HepG2 (cell line): ENCODE data around the gene MTHFD2. TPM values are rescaled to one million over a fixed set of nuclear protein-coding genes. Genes with fewer than 3 reads are reported as not detected.

Source experiments
- ATAC-seq: fragments of 200-7000 bp; cut with Tn5 transposase; 3 replicates; pipeline ENCODE4 v1.9.1; 2020; ENCODE audit warnings: mild to moderate bottlenecking, moderate library complexity
- BruUV-seq: library from RNA; stranded (reverse); fragments of 400-500 nt; replicated peaks from 2 replicates; lab custom pipeline; 2021; lab: Mats Ljungman, UMichigan
- CTCF ChIA-PET: fragments of 300-600 bp; formaldehyde crosslinking; extraction: SDS; loops from one replicate; lab custom pipeline; 2021; ENCODE audit warnings: low total read pairs, inconsistent platforms, low intra/inter-chr PET ratio; lab: Yijun Ruan, JAX
- POLR2A ChIA-PET: fragments of 350-600 bp; sonication (Branson Sonifier 250); formaldehyde crosslinking; loops from one replicate; lab custom pipeline; 2020; ENCODE audit warnings: antibody characterized with exemption, inconsistent platforms; lab: Yijun Ruan, JAX
- DNase-seq: peaks from one replicate; pipeline ENCODE4 v3.0.0-alpha.2; 2015; ENCODE audit warnings: low spot score
- FAIRE-seq: peaks from 3 replicates; lab custom pipeline; 2011; peaks lifted over from hg19 to GRCh38; lab: Jason Lieb, UNC
- H2AFZ ChIP-seq: one replicate; pipeline ENCODE4 v1.6.1; 2011; ENCODE audit warnings: low read length, inconsistent platforms
- H3K27ac ChIP-seq: fragments of 300-600 bp; 3 replicates; pipeline ENCODE4 v1.8.0; 2011; ENCODE audit warnings: mixed run types, mild to moderate bottlenecking, mixed read lengths, low read length, inconsistent platforms; ENCODE audit not compliant: insufficient read depth; ENCODE audit errors: extremely low read length
- H3K27me3 ChIP-seq, 2 experiments: fragments of 200-600 bp in 1 of 2; 2 replicates in 1 of 2; 3 replicates in 1 of 2; pipeline versions ENCODE4 v1.6.0 to v1.8.0; 2011; ENCODE audit warnings: low read length in 2 of 2, mild to moderate bottlenecking in 2 of 2, moderate library complexity in 2 of 2, inconsistent platforms in 1 of 2; ENCODE audit not compliant: insufficient read depth in 2 of 2, control insufficient read depth in 1 of 2
- H3K36me3 ChIP-seq, 2 experiments: fragments of 200-600 bp in 1 of 2; replicated peaks in 1 of 2; 2 replicates in 1 of 2; 3 replicates in 1 of 2; pipeline versions ENCODE4 v1.5.1 to v1.8.0; 2011; ENCODE audit warnings: low read length in 2 of 2, inconsistent platforms in 1 of 2; ENCODE audit not compliant: insufficient read depth in 2 of 2, control insufficient read depth in 1 of 2
- H3K4me1 ChIP-seq: 2 replicates; pipeline ENCODE4 v1.5.1; 2012; ENCODE audit warnings: low read length, inconsistent platforms; ENCODE audit not compliant: insufficient read depth
- H3K4me2 ChIP-seq: 2 replicates; pipeline ENCODE4 v1.6.0; 2011; ENCODE audit warnings: low read depth, low read length, inconsistent platforms
- H3K4me3 ChIP-seq, 3 experiments: fragments of 200-600 bp in 1 of 3; sonication (generic), shearing (Covaris generic) in 1 of 3; replicated peaks in 1 of 3; 2 replicates each; pipeline ENCODE4 v1.5.1; 2011 to 2016; ENCODE audit warnings: low read length in 3 of 3, inconsistent platforms in 2 of 3, low read depth in 2 of 3, mild to moderate bottlenecking in 2 of 3, control low read depth in 1 of 3, mixed read lengths in 1 of 3; ENCODE audit not compliant: insufficient read depth in 1 of 3
- H3K79me2 ChIP-seq: one replicate; pipeline ENCODE4 v1.6.1; 2011; ENCODE audit warnings: low read length, inconsistent platforms; ENCODE audit not compliant: insufficient read depth
- H3K9ac ChIP-seq: 2 replicates; pipeline ENCODE4 v1.6.0; 2011; ENCODE audit warnings: mild to moderate bottlenecking, low read depth, low read length, inconsistent platforms; ENCODE audit not compliant: insufficient read depth
- H3K9me3 ChIP-seq: 2 replicates; pipeline ENCODE4 v1.5.1; 2012; ENCODE audit warnings: mild to moderate bottlenecking, low read length
- H4K20me1 ChIP-seq: 2 replicates; pipeline ENCODE4 v1.6.0; 2011; ENCODE audit warnings: inconsistent platforms, mild to moderate bottlenecking, low read length, moderate library complexity; ENCODE audit not compliant: insufficient read depth
- FOXO1 ChIP-seq: sonication (generic); formaldehyde crosslinking; IDR thresholded peaks from 2 replicates; pipeline ENCODE4 v1.4.0; 2020; ENCODE audit warnings: missing genetic modification reagents
- NFE2L1 ChIP-seq: sonication (generic); formaldehyde crosslinking; IDR thresholded peaks from 2 replicates; pipeline ENCODE4 v1.4.0; 2020; ENCODE audit warnings: missing genetic modification reagents, mild to moderate bottlenecking, borderline replicate concordance
- PAWR ChIP-seq: sonication (generic); formaldehyde crosslinking; IDR thresholded peaks from 2 replicates; pipeline ENCODE4 v1.4.0; 2020; ENCODE audit warnings: missing genetic modification reagents, mild to moderate bottlenecking, borderline replicate concordance
- POLR2G ChIP-seq: fragments of 200-400 bp; formaldehyde crosslinking; IDR thresholded peaks from 2 replicates; pipeline ENCODE4 v1.6.1; 2018; ENCODE audit warnings: mild to moderate bottlenecking, low read depth, low read length, moderate library complexity
- ZNF510 ChIP-seq: sonication (generic); formaldehyde crosslinking; IDR thresholded peaks from 2 replicates; pipeline ENCODE4 v1.4.0; 2020; ENCODE audit warnings: low read depth, mild to moderate bottlenecking, missing genetic modification reagents
- WGBS: methylation state at CpG from one replicate; pipeline ENCODE4 v1.1.6; 2017; ENCODE audit warnings: low lambda C conversion rate; 5-methylcytosine and 5-hydroxymethylcytosine counted together
- in situ Hi-C: cut with HindIII; loops from 2 replicates; pipeline ENCODE4 v1.10.0; 2017; ENCODE audit warnings: low pct_unique_long_range_greater_than_20kb; ENCODE audit not compliant: extremely low pct_ligation_motif_present
- intact Hi-C: fragments of 100-400 bp; cut with micrococcal nuclease; formaldehyde crosslinking; loops from one replicate; pipeline ENCODE4 v1.10.0; 2022; ENCODE audit not compliant: unreplicated experiment
- polyA plus RNA-seq, 8 experiments: library from polyadenylated mRNA; depleted of rRNA in 3 of 8; stranded (reverse) in 7 of 8; unstranded in 1 of 8; fragments of >200 nt; fragmentation: Illumina TruSeq in 4 of 8; extraction: Trizol in 4 of 8; gene quantifications; 2 replicates each; pipeline versions ENCODE4 v1.2.1 to v1.2.3, GENCODE V29; 2011 to 2016; ENCODE audit warnings: low read depth in 4 of 8, missing spikeins in 1 of 8, mixed read lengths in 1 of 8; ENCODE audit not compliant: insufficient read depth in 1 of 8
- total RNA-seq, 5 experiments: library from RNA; depleted of rRNA; stranded (reverse); fragments of >200 nt; fragmentation: Illumina TruSeq; extraction: Trizol; gene quantifications; 2 replicates each; pipeline ENCODE4 v1.2.3, GENCODE V29; 2016; ENCODE audit warnings: low read depth in 1 of 5
- TF ChIP-seq, protein P1 (sequence below): sonication (generic); formaldehyde crosslinking; IDR thresholded peaks from 2 replicates; pipeline ENCODE4 v1.5.1; 2020; ENCODE audit warnings: mild to moderate bottlenecking, missing genetic modification reagents, borderline replicate concordance
- TF ChIP-seq, protein P2 (sequence below): sonication (generic); formaldehyde crosslinking; IDR thresholded peaks from 2 replicates; pipeline ENCODE4 v1.9.0; 2021; ENCODE audit warnings: missing genetic modification reagents, borderline replicate concordance

The MTHFD2 gene
- total and polyA plus RNA-seq, 2 of the 13 experiments (the other 11 are each of a cell fraction or from before 2014, with no cell fraction given): 188 to 269 TPM

DNA sequence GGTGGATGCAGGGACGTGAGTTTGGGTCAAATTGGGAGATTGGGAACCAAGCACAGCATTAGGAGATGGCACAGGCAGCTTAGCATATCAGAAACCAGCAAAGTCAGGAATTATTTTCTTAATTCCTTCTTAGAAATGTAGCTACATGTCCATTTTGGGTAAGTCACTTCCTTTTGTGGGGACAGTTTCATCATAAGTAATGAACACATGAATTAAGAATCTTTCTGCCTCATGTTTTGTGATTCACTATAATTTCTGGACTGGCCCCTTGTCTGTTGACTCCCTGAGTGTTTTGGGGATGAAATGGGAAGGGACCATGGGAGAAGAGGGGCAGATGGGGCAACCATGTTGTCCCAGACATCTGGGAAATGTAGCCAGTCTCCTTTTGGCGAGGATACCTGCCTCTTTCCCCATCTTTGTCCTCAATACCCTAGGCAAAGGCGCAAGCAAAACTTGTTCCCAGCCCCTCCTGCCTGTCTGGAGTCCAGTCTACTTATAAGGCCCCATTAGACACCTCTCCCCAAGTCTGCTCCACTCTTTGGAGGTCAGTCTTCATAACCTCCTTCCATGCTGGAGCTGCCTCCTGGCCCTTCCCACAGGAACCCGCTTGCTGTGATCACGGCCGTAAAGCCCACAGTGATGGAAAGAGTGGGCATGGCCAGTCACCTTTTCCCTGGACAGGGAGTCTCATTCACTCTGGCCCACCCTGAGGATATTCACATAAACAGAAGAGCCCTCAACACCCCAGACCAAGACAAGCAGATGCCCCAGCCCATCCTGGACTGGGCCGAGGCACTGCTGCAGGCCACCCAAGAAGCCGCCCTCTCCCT lies 25.7 kb downstream of the MTHFD2 start:
- no TSS peak for BruUV-seq
- H3K27ac ChIP-seq: no peak overlapping the region

More for the DNA sequence above, 25.7 kb downstream of the MTHFD2 start:
- DNase-seq (no peak), ATAC-seq (peak; percentile 8), FAIRE-seq (no peak)
- CTCF ChIA-PET: no interaction called here
- 77% methylated on average over 8 of the region's 8 CpGs for WGBS
- Histone ChIP-seq H3K4me1 (peaks cover 9% of the 10 kb centered on the region), H3K27me3 (peaks cover 0 to 4% of the 10 kb centered on the region in 2 experiments; a peak in 1 of 5 replicates), H2AFZ (no peak overlapping the region), H3K4me3 (no peak overlapping the region), H3K9ac (no peak overlapping the region), H3K79me2 (no peaks in the 10 kb centered on the region), H3K9me3 (no peaks in the 10 kb centered on the region), H3K36me3 (no peaks in the 10 kb centered on the region), H4K20me1 (no peaks in the 10 kb centered on the region; the same call in 1 of the 2 replicates), H3K4me2 (no peak overlapping the region)
- intact Hi-C loops (no loop called here), in situ Hi-C loops (no loop called here)
- POLR2A ChIA-PET: no interaction called here
- TF ChIP-seq FOXO1 (no peak), NFE2L1 (no peak), ZNF510 (CRISPR knock-in tag) (no peak), POLR2G (peak; percentile 51; the same call in 1 of the 2 replicates), PAWR (no peak)
- TF ChIP-seq, protein P1, sequence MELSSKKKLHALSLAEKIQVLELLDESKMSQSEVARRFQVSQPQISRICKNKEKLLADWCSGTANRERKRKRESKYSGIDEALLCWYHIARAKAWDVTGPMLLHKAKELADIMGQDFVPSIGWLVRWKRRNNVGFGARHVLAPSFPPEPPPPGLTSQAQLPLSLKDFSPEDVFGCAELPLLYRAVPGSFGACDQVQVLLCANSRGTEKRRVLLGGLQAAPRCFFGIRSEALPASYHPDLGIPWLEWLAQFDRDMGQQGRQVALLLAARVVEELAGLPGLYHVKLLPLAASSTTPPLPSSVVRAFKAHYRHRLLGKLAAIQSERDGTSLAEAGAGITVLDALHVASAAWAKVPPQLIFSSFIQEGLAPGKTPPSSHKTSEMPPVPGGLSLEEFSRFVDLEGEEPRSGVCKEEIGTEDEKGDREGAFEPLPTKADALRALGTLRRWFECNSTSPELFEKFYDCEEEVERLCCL (CRISPR knock-in tag): no peak
- TF ChIP-seq, protein P2, sequence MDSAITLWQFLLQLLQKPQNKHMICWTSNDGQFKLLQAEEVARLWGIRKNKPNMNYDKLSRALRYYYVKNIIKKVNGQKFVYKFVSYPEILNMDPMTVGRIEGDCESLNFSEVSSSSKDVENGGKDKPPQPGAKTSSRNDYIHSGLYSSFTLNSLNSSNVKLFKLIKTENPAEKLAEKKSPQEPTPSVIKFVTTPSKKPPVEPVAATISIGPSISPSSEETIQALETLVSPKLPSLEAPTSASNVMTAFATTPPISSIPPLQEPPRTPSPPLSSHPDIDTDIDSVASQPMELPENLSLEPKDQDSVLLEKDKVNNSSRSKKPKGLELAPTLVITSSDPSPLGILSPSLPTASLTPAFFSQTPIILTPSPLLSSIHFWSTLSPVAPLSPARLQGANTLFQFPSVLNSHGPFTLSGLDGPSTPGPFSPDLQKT: no peak
